HG02870 (cell line): ENCODE measurements around the gene PDAP1.
"Not testable (repeated sequence)": the region's sequence is repeated elsewhere in the genome, so short reads cannot be mapped to it uniquely, and the experiment has no call there.

ENCODE experiments used
- ATAC-seq: cut with Tn5 transposase; IDR thresholded peaks from one replicate; pipeline ENCODE4 v1.9.1; 2021; ENCODE audit warnings: mild to moderate bottlenecking, moderate library complexity; ENCODE audit not compliant: unreplicated experiment

Gene PDAP1

DNA sequence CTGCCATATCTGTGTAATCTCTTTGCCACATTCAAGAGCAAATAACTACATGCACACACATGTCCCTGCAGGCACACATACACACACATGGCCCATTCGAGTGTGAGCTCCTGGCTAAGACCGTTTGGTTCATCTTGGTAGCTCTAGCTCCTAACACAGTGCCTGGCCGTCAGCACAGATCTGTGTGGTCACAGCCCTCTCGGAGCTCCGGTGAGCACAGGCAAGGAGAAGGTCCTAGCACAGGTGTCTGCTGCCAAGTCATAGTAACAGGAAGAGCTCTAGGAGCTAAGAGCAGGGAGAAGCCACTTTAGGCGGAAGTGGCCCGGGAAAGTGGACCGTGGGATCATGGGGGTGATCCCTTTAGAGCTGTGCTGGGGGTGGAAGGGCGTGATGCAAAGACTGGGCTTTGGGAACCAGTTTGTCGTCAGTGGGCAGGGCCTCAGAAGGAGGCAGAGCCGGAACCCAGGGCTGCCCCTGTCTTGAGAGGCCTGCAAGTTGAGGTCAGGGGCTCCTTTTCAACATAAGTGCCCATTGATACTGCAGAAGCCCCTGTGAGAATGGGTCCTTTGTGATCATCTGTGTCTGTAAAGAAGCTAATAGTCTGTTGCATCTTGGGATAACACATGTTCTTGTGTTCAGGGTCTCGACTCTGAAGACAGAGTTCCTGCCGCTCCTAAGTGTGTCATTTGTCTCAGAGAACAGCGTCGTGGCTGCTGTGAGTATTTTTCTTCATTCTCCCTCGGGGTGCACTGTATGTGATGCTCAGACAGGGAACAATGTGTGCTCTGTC lies 50.5 kb downstream of the PDAP1 start:
- no peak for ATAC-seq

DNA sequence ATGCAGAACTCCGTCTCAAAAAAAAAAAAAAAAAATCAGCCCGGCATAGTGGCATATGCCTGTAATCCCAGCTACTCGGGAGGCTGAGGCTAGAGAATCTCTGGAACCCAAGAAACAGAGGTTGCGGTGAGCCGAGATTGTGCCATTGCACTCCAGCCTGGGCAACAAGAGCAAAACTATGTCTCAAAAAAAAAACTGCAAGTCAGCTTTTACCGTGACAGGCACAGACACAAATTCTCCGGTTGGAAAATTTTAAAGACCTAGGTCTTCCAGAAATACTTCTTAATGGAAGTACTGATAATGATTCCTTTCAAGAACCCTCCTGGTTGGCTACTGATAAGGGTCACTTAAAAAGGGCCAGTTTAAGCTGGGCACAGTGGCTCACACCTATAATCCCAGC lies 53.3 kb downstream of the PDAP1 start:
- ATAC-seq: no peak

DNA sequence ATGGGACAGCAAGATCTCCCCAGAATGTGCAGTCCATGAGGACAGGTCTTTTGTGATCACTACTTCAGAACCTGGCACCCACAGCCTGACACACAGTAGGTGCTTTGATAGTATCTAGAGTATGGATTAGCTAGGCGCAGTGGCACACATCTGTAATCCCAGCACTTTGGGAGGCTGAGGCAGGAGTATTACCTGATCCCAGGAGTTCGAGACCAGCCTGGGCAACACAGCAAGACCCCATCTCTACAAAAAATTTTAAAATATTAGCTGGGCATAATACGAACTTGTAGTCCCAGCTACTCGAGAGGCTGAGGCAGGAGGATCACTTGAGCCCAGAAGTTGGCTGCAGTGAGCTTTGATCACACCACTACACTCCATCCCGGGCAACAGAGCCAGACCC lies 56.1 kb downstream of the PDAP1 start:
- no peak for ATAC-seq

DNA sequence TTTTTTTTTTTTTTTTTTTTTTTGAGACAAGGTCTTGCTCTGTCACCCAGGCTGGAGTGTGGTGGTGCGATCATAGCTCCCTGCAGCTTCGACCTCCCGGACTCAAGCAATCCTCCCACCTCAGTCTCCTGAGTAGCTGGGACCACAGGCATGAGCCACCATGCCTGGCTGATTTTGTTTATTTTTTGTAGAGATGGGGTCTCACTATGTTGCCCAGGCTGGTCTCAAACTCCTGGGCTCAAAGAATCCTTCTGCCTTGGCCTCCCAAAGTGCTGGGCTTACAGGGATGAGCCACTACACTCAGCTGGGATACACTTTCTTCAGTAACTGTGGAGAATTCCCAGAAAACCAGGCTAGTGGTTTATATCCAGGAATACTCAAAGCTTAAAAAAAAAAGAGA lies 57.8 kb downstream of the PDAP1 start:
- not testable (repeated sequence) for ATAC-seq
